HepG2 (cell line): Measurements from ENCODE around the gene KDM4F. TPM values are rescaled to one million over a fixed set of nuclear protein-coding genes. Genes with fewer than 3 reads are reported as not detected.

ENCODE experiments used
- FOSL1 ChIP-seq: sonication (generic); formaldehyde crosslinking; IDR thresholded peaks from 2 replicates; pipeline ENCODE4 v1.9.0; 2021; ENCODE audit warnings: missing genetic modification reagents, borderline replicate concordance
- HES4 ChIP-seq: sonication (generic); formaldehyde crosslinking; IDR thresholded peaks from 2 replicates; pipeline ENCODE4 v1.9.0; 2021; ENCODE audit warnings: mild to moderate bottlenecking, missing genetic modification reagents, borderline replicate concordance
- HNRNPLL ChIP-seq: fragments of 200-400 bp; formaldehyde crosslinking; IDR thresholded peaks from 2 replicates; pipeline ENCODE4 v1.6.1; 2017; ENCODE audit warnings: mild to moderate bottlenecking, low read depth, low read length; ENCODE audit not compliant: poor library complexity, severe bottlenecking
- IKZF1 ChIP-seq: fragments of 450-650 bp; IDR thresholded peaks from 2 replicates; pipeline ENCODE4 v1.7.1; 2016
- JUN ChIP-seq: sonication (generic); formaldehyde crosslinking; IDR thresholded peaks from 2 replicates; pipeline ENCODE4 v1.4.0; 2020; ENCODE audit warnings: mild to moderate bottlenecking, missing genetic modification reagents
- KLF6 ChIP-seq: IDR thresholded peaks from 2 replicates; pipeline ENCODE4 v1.8.0; 2016; ENCODE audit warnings: missing biosample characterization, missing genetic modification reagents
- MED13 ChIP-seq: sonication (generic); formaldehyde crosslinking; IDR thresholded peaks from 2 replicates; pipeline ENCODE4 v1.5.0; 2020; ENCODE audit warnings: missing genetic modification reagents
- MLLT10 ChIP-seq: sonication (generic); formaldehyde crosslinking; IDR thresholded peaks from 2 replicates; pipeline ENCODE4 v1.4.0; 2020; ENCODE audit warnings: missing genetic modification reagents
- MTA1 ChIP-seq: sonication (generic); formaldehyde crosslinking; IDR thresholded peaks from 2 replicates; pipeline ENCODE4 v1.4.0; 2020; ENCODE audit warnings: missing genetic modification reagents, mild to moderate bottlenecking, borderline replicate concordance
- MTERF4 ChIP-seq: sonication (generic); formaldehyde crosslinking; IDR thresholded peaks from 2 replicates; pipeline ENCODE4 v1.8.0; 2023; ENCODE audit warnings: mild to moderate bottlenecking, missing genetic modification reagents
- MTF1 ChIP-seq: sonication (generic); formaldehyde crosslinking; IDR thresholded peaks from 2 replicates; pipeline ENCODE4 v1.5.0; 2020; ENCODE audit warnings: missing genetic modification reagents
- NAIF1 ChIP-seq: sonication (generic); formaldehyde crosslinking; IDR thresholded peaks from 2 replicates; pipeline ENCODE4 v1.5.0; 2020; ENCODE audit warnings: mild to moderate bottlenecking, missing genetic modification reagents, borderline replicate concordance
- NFAT5 ChIP-seq: sonication (generic); formaldehyde crosslinking; IDR thresholded peaks from 2 replicates; pipeline ENCODE4 v1.4.0; 2020; ENCODE audit warnings: missing genetic modification reagents
- PHF8 ChIP-seq: sonication (generic); formaldehyde crosslinking; IDR thresholded peaks from 2 replicates; pipeline ENCODE4 v1.5.0; 2020; ENCODE audit warnings: missing genetic modification reagents
- POLR2A ChIP-seq, 2 experiments: IDR thresholded peaks; 2 replicates each; pipeline ENCODE4 v1.6.1; 2011; ENCODE audit warnings: low read depth in 2 of 2, low read length in 2 of 2, mild to moderate bottlenecking in 1 of 2, moderate library complexity in 1 of 2; ENCODE audit not compliant: insufficient read depth in 1 of 2
- PRPF4 ChIP-seq: fragments of 200-400 bp; formaldehyde crosslinking; IDR thresholded peaks from 2 replicates; pipeline ENCODE4 v1.6.1; 2016; ENCODE audit warnings: low read length, low read depth; ENCODE audit not compliant: poor library complexity, severe bottlenecking
- SKI ChIP-seq: fragments of 450-650 bp; IDR thresholded peaks from one replicate; pipeline ENCODE4 v1.6.1; 2018; ENCODE audit warnings: mild to moderate bottlenecking; ENCODE audit not compliant: partially characterized antibody
- SMAD1 ChIP-seq: sonication (generic); formaldehyde crosslinking; IDR thresholded peaks from 2 replicates; pipeline ENCODE4 v1.4.0; 2020; ENCODE audit warnings: missing genetic modification reagents, low read depth, mild to moderate bottlenecking, borderline replicate concordance
- TBX2 ChIP-seq: sonication (generic); formaldehyde crosslinking; IDR thresholded peaks from 2 replicates; pipeline ENCODE4 v1.5.0; 2020; ENCODE audit warnings: missing genetic modification reagents, mild to moderate bottlenecking, borderline replicate concordance
- YEATS2 ChIP-seq: sonication (generic); formaldehyde crosslinking; IDR thresholded peaks from 2 replicates; pipeline ENCODE4 v1.4.0; 2020; ENCODE audit warnings: missing genetic modification reagents, borderline replicate concordance
- ZFY ChIP-seq: sonication (generic); formaldehyde crosslinking; IDR thresholded peaks from 2 replicates; pipeline ENCODE4 v1.4.0; 2020; ENCODE audit warnings: missing genetic modification reagents
- ZNF12 ChIP-seq: sonication (generic); formaldehyde crosslinking; IDR thresholded peaks from 2 replicates; pipeline ENCODE4 v1.5.0; 2020; ENCODE audit warnings: missing genetic modification reagents
- ZNF224 ChIP-seq: sonication (generic); formaldehyde crosslinking; IDR thresholded peaks from 2 replicates; pipeline ENCODE4 v1.5.0; 2020; ENCODE audit warnings: mild to moderate bottlenecking, missing genetic modification reagents
- ZNF232 ChIP-seq: sonication (generic); formaldehyde crosslinking; IDR thresholded peaks from 2 replicates; pipeline ENCODE4 v1.4.0; 2020; ENCODE audit warnings: missing genetic modification reagents, borderline replicate concordance
- ZNF343 ChIP-seq: sonication (generic); formaldehyde crosslinking; IDR thresholded peaks from 2 replicates; pipeline ENCODE4 v1.4.0; 2020; ENCODE audit warnings: mild to moderate bottlenecking, missing genetic modification reagents
- polyA plus RNA-seq, 8 experiments: library from polyadenylated mRNA; depleted of rRNA in 3 of 8; stranded (reverse) in 7 of 8; unstranded in 1 of 8; fragments of >200 nt; fragmentation: Illumina TruSeq in 4 of 8; extraction: Trizol in 4 of 8; gene quantifications; 2 replicates each; pipeline versions ENCODE4 v1.2.1 to v1.2.3, GENCODE V29; 2011 to 2016; ENCODE audit warnings: low read depth in 4 of 8, missing spikeins in 1 of 8, mixed read lengths in 1 of 8; ENCODE audit not compliant: insufficient read depth in 1 of 8
- total RNA-seq, 5 experiments: library from RNA; depleted of rRNA; stranded (reverse); fragments of >200 nt; fragmentation: Illumina TruSeq; extraction: Trizol; gene quantifications; 2 replicates each; pipeline ENCODE4 v1.2.3, GENCODE V29; 2016; ENCODE audit warnings: low read depth in 1 of 5

KDM4F gene
- total and polyA plus RNA-seq, 2 of the 13 experiments (the other 11 are each of a cell fraction or from before 2014, with no cell fraction given), result not detected

GRCh38 chr11:95067039-95067840 is 18.0 kb downstream of the KDM4F start (continued):
- TF ChIP-seq HNRNPLL, result peak; percentile 94
- peak; percentile 90; the same call in 1 of the 2 replicates for TF ChIP-seq ZNF343 (CRISPR knock-in tag)
- TF ChIP-seq PHF8 (CRISPR knock-in tag), result peak; percentile 86
- no peak; the same call in 1 of the 2 replicates for TF ChIP-seq MTF1
- peak; percentile 37; the same call in 1 of the 2 replicates for TF ChIP-seq KLF6 (CRISPR knock-in tag)
- peak; percentile 63 for TF ChIP-seq SKI
- no peak for TF ChIP-seq NAIF1
- no peak for TF ChIP-seq MTERF4
- peak; percentile 57; the same call in 1 of the 2 replicates for TF ChIP-seq SMAD1
- 0 out of 2 replicates have a peak, but pooled peaks have one; percentile 49 for TF ChIP-seq ZNF224
- TF ChIP-seq PRPF4, result no peak
- TF ChIP-seq MED13 (CRISPR knock-in tag), result 0 out of 2 replicates have a peak, but pooled peaks have one; percentile 39
- TF ChIP-seq HES4 (CRISPR knock-in tag), result peak; percentile 2; the same call in 1 of the 2 replicates
- 0 out of 2 replicates have a peak, but pooled peaks have one; percentile 27 for TF ChIP-seq JUN (CRISPR knock-in tag)
- 0 out of 2 replicates have a peak, but pooled peaks have one; percentile 44 for TF ChIP-seq YEATS2 (CRISPR knock-in tag)
- peak; percentile 60 to 66 for TF ChIP-seq POLR2A (IDR thresholded peaks at IDR 0.05; ENCODE audit: insufficient read depth in 1 of 2, low read depth in 2 of 2, low read length in 2 of 2)
- peak; percentile 56; the same call in 1 of the 2 replicates for TF ChIP-seq TBX2 (CRISPR knock-in tag)
- TF ChIP-seq IKZF1, result no peak
- TF ChIP-seq MLLT10, result no peak
- TF ChIP-seq NFAT5 (CRISPR knock-in tag), result 0 out of 2 replicates have a peak, but pooled peaks have one; percentile 13
- no peak for TF ChIP-seq FOSL1 (CRISPR knock-in tag)
- peak; percentile 93; the same call in 1 of the 2 replicates for TF ChIP-seq MTA1 (CRISPR knock-in tag)
- peak; percentile 77 for TF ChIP-seq ZFY
- 0 out of 2 replicates have a peak, but pooled peaks have one; percentile 33 for TF ChIP-seq ZNF12
- TF ChIP-seq ZNF232 (CRISPR knock-in tag), result peak; percentile 19; the same call in 1 of the 2 replicates
